ENCODE data around the gene SCN7A. TPM values are rescaled to one million over a fixed set of nuclear protein-coding genes. Genes with fewer than 3 reads are reported as not detected.

Gene SCN7A
- total RNA-seq, 1 donor from 2014 or later, result 0.36 TPM

DNA sequence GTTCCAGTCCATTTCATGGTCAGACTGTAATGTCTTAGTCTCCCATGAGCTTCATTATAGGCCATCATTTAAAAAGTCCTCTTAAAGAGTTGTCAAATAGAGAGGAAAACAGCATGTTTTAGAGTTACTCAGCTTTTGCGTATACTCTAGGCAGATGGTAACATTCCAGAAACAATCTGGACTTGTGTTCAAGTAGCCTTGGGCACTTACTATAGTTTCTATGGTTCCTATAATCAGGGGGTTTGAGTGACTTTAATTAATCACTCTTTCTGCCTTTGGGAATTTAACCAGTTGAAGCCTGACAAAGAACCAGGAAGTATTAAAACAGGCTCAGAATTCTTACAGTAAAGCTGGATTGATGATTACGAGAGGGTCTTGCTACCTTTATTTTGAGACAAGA, 42.1 kb upstream of the SCN7A start:
- no peaks in the 10 kb centered on the region for H3K9me3 Mint-ChIP-seq (ENCODE audit: unreplicated experiment)
- H3K4me1 ChIP-seq (ENCODE audit: insufficient read depth, low read length), result no peaks in the 10 kb centered on the region
- no peaks in the 10 kb centered on the region for H3K79me2 ChIP-seq (ENCODE audit: insufficient read depth, low read length)
- DNase-seq (ENCODE audit: low read depth) (no peak), FAIRE-seq (no peak)
- no peak overlapping the region for H3K27ac Mint-ChIP-seq (ENCODE audit: unreplicated experiment)
- H3K27me3 Mint-ChIP-seq (ENCODE audit: low read depth, unreplicated experiment), result no peaks in the 10 kb centered on the region
- H3K4me1 Mint-ChIP-seq (ENCODE audit: low read depth, unreplicated experiment), result no peaks in the 10 kb centered on the region
- no peak overlapping the region for H3K4me2 ChIP-seq (ENCODE audit: low read length)
- TF ChIP-seq, protein P1, sequence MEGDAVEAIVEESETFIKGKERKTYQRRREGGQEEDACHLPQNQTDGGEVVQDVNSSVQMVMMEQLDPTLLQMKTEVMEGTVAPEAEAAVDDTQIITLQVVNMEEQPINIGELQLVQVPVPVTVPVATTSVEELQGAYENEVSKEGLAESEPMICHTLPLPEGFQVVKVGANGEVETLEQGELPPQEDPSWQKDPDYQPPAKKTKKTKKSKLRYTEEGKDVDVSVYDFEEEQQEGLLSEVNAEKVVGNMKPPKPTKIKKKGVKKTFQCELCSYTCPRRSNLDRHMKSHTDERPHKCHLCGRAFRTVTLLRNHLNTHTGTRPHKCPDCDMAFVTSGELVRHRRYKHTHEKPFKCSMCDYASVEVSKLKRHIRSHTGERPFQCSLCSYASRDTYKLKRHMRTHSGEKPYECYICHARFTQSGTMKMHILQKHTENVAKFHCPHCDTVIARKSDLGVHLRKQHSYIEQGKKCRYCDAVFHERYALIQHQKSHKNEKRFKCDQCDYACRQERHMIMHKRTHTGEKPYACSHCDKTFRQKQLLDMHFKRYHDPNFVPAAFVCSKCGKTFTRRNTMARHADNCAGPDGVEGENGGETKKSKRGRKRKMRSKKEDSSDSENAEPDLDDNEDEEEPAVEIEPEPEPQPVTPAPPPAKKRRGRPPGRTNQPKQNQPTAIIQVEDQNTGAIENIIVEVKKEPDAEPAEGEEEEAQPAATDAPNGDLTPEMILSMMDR (IDR thresholded peaks at IDR 0.05; ENCODE audit: insufficient read depth, low read depth, low read length), result no peak
- no peak for TF ChIP-seq EZH2 (IDR thresholded peaks at IDR 0.05; ENCODE audit: insufficient read depth, low read length)
- no peaks in the 10 kb centered on the region for H4K20me1 ChIP-seq (ENCODE audit: insufficient read depth, low read length)
- no peak overlapping the region for H3K9ac ChIP-seq (ENCODE audit: low read length)
- H3K9me3 ChIP-seq (ENCODE audit: insufficient read depth, low read depth, low read length), result no peaks in the 10 kb centered on the region
- H3K36me3 ChIP-seq (ENCODE audit: insufficient read depth, low read length), result no peaks in the 10 kb centered on the region
- H3K27ac ChIP-seq (ENCODE audit: low read depth, low read length), result no peak overlapping the region
- no peaks in the 10 kb centered on the region for H3K36me3 Mint-ChIP-seq (ENCODE audit: low read depth, unreplicated experiment)
- no peaks in the 10 kb centered on the region for H3K27me3 ChIP-seq (ENCODE audit: insufficient read depth, low read length)
- H3K4me3 Mint-ChIP-seq (ENCODE audit: unreplicated experiment), result no peak overlapping the region
- H2AFZ ChIP-seq (ENCODE audit: low read depth, low read length), result no peak overlapping the region
- H3K4me3 ChIP-seq (ENCODE audit: insufficient read depth, low read depth, low read length), result no peak overlapping the region

DNA sequence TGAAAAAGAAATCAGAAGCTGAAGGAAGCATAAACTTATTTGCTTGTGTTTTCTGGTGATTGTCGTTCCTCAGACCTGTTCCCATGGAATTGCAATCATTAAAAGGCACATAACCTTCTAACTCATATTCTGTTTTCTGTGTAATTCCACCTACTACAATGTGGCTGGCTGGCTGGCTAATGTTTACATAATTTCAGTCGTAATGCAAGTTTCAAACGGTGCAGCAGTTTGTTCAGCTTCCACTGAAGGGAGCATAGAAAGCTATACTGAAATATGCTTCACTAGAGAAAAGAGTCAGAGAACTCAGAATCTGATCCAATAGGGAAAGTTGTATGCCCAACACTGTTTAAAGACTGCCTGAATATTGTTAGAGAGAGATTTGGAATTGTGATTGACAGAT, 27.1 kb upstream of the SCN7A start:
- FAIRE-seq, result no peak
- Mint-ChIP-seq H3K9me3 (ENCODE audit: unreplicated experiment) (no peaks in the 10 kb centered on the region), H3K4me1 (ENCODE audit: low read depth, unreplicated experiment) (peaks cover 9% of the 10 kb centered on the region), H3K36me3 (ENCODE audit: low read depth, unreplicated experiment) (no peaks in the 10 kb centered on the region), H3K4me3 (ENCODE audit: unreplicated experiment) (no peak overlapping the region), H3K27me3 (ENCODE audit: low read depth, unreplicated experiment) (no peaks in the 10 kb centered on the region), H3K27ac (ENCODE audit: unreplicated experiment) (no peak overlapping the region)
- no peaks in the 10 kb centered on the region for H3K9me3 ChIP-seq (ENCODE audit: insufficient read depth, low read depth, low read length)
- H3K27ac ChIP-seq (ENCODE audit: low read depth, low read length), result no peak overlapping the region
- H3K79me2 ChIP-seq (ENCODE audit: insufficient read depth, low read length), result no peaks in the 10 kb centered on the region
- H3K27me3 ChIP-seq (ENCODE audit: insufficient read depth, low read length), result no peaks in the 10 kb centered on the region
- no peaks in the 10 kb centered on the region for H3K4me1 ChIP-seq (ENCODE audit: insufficient read depth, low read length)
- H3K36me3 ChIP-seq (ENCODE audit: insufficient read depth, low read length), result no peaks in the 10 kb centered on the region
- DNase-seq (ENCODE audit: low read depth), result no peak
- TF ChIP-seq EZH2 (IDR thresholded peaks at IDR 0.05; ENCODE audit: insufficient read depth, low read length), result no peak
- TF ChIP-seq, protein P1 (IDR thresholded peaks at IDR 0.05; ENCODE audit: insufficient read depth, low read depth, low read length), result no peak
- no peak overlapping the region for H3K4me3 ChIP-seq (ENCODE audit: insufficient read depth, low read depth, low read length)
- no peak overlapping the region for H2AFZ ChIP-seq (ENCODE audit: low read depth, low read length)
- no peaks in the 10 kb centered on the region for H4K20me1 ChIP-seq (ENCODE audit: insufficient read depth, low read length)
- H3K4me2 ChIP-seq (ENCODE audit: low read length), result no peak overlapping the region
- no peak overlapping the region for H3K9ac ChIP-seq (ENCODE audit: low read length)

DNA sequence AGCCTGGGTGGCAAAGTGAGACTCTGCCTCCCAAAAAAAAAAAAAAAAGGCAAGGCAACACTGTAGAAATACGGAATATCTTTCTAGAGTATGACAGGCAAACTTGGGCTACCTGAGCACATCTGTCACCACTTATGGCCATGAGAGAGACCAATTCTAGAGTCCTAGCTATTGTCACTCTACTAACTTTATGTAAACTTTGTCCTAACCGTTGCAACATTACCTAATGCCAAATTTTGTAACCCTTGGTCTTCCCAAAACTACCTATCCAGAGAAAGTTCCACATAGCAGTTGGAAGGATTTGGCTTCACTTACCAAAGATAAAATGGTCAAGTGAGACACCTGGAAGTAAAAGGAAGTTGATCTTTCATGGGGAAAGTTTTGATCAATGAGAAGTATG, 26.6 kb upstream of the SCN7A start:
- H3K4me3 ChIP-seq (ENCODE audit: insufficient read depth, low read depth, low read length), result no peak overlapping the region
- H3K9ac ChIP-seq (ENCODE audit: low read length), result no peak overlapping the region
- no peaks in the 10 kb centered on the region for H3K36me3 Mint-ChIP-seq (ENCODE audit: low read depth, unreplicated experiment)
- no peaks in the 10 kb centered on the region for H3K27me3 ChIP-seq (ENCODE audit: insufficient read depth, low read length)
- no peaks in the 10 kb centered on the region for H3K27me3 Mint-ChIP-seq (ENCODE audit: low read depth, unreplicated experiment)
- H3K4me1 Mint-ChIP-seq (ENCODE audit: low read depth, unreplicated experiment), result peaks cover 9% of the 10 kb centered on the region
- no peaks in the 10 kb centered on the region for H3K36me3 ChIP-seq (ENCODE audit: insufficient read depth, low read length)
- no peaks in the 10 kb centered on the region for H4K20me1 ChIP-seq (ENCODE audit: insufficient read depth, low read length)
- no peaks in the 10 kb centered on the region for H3K9me3 Mint-ChIP-seq (ENCODE audit: unreplicated experiment)
- no peak overlapping the region for H3K27ac ChIP-seq (ENCODE audit: low read depth, low read length)
- TF ChIP-seq, protein P1 (IDR thresholded peaks at IDR 0.05; ENCODE audit: insufficient read depth, low read depth, low read length), result no peak
- no peak for TF ChIP-seq EZH2 (IDR thresholded peaks at IDR 0.05; ENCODE audit: insufficient read depth, low read length)
- no peaks in the 10 kb centered on the region for H3K9me3 ChIP-seq (ENCODE audit: insufficient read depth, low read depth, low read length)
- no peaks in the 10 kb centered on the region for H3K79me2 ChIP-seq (ENCODE audit: insufficient read depth, low read length)
- FAIRE-seq (no peak), DNase-seq (ENCODE audit: low read depth) (no peak)
- no peaks in the 10 kb centered on the region for H3K4me1 ChIP-seq (ENCODE audit: insufficient read depth, low read length)
- no peak overlapping the region for H3K4me3 Mint-ChIP-seq (ENCODE audit: unreplicated experiment)
- no peak overlapping the region for H2AFZ ChIP-seq (ENCODE audit: low read depth, low read length)
- no peak overlapping the region for H3K27ac Mint-ChIP-seq (ENCODE audit: unreplicated experiment)
- H3K4me2 ChIP-seq (ENCODE audit: low read length), result no peak overlapping the region
